BLaER1 (cell line): Measurements from ENCODE around the gene FOXR1.
A peak's percentile ranks its signal among the peaks of the same experiment; 100 is the strongest.

ENCODE experiments used
- H3K27ac ChIP-seq: shearing (Covaris generic); formaldehyde crosslinking; 2 replicates; pipeline ENCODE4 v1.8.1; 2022
- H3K27me3 ChIP-seq: shearing (Covaris generic); formaldehyde crosslinking; 2 replicates; pipeline ENCODE4 v1.8.1; 2022
- H3K36me3 ChIP-seq: shearing (Covaris generic); formaldehyde crosslinking; 2 replicates; pipeline ENCODE4 v1.8.1; 2022
- H3K4me1 ChIP-seq: shearing (Covaris generic); formaldehyde crosslinking; 2 replicates; pipeline ENCODE4 v1.8.1; 2022
- H3K4me2 ChIP-seq: shearing (Covaris generic); formaldehyde crosslinking; 2 replicates; pipeline ENCODE4 v1.8.1; 2022
- H3K4me3 ChIP-seq: shearing (Covaris generic); formaldehyde crosslinking; 2 replicates; pipeline ENCODE4 v1.8.1; 2022
- H3K9ac ChIP-seq: shearing (Covaris generic); formaldehyde crosslinking; 2 replicates; pipeline ENCODE4 v1.8.1; 2022
- H3K9me3 ChIP-seq: shearing (Covaris generic); formaldehyde crosslinking; 2 replicates; pipeline ENCODE4 v1.8.1; 2022
- H4K20me1 ChIP-seq: shearing (Covaris generic); formaldehyde crosslinking; 2 replicates; pipeline ENCODE4 v1.8.1; 2022
- Cebpa-rat ChIP-seq: shearing (Covaris generic); IDR thresholded peaks from 2 replicates; pipeline ENCODE4 v1.8.1; 2022

The FOXR1 gene

GRCh38 chr11:118996926-118997626 lies 25.5 kb downstream of the FOXR1 start:
- H3K4me1 ChIP-seq, result peaks cover 27% of the 10 kb centered on the region
- peak overlapping the region; percentile 86 for H3K4me3 ChIP-seq
- H3K36me3 ChIP-seq, result peaks cover 40% of the 10 kb centered on the region
- H3K4me2 ChIP-seq, result peak overlapping the region; percentile 91
- no peaks in the 10 kb centered on the region for H4K20me1 ChIP-seq
- H3K27me3 ChIP-seq, result no peaks in the 10 kb centered on the region
- no peak for TF ChIP-seq Cebpa-rat
- peaks cover 10% of the 10 kb centered on the region for H3K9me3 ChIP-seq
- peak overlapping the region; percentile 65 for H3K27ac ChIP-seq
- peak overlapping the region; percentile 87 for H3K9ac ChIP-seq

DNA sequence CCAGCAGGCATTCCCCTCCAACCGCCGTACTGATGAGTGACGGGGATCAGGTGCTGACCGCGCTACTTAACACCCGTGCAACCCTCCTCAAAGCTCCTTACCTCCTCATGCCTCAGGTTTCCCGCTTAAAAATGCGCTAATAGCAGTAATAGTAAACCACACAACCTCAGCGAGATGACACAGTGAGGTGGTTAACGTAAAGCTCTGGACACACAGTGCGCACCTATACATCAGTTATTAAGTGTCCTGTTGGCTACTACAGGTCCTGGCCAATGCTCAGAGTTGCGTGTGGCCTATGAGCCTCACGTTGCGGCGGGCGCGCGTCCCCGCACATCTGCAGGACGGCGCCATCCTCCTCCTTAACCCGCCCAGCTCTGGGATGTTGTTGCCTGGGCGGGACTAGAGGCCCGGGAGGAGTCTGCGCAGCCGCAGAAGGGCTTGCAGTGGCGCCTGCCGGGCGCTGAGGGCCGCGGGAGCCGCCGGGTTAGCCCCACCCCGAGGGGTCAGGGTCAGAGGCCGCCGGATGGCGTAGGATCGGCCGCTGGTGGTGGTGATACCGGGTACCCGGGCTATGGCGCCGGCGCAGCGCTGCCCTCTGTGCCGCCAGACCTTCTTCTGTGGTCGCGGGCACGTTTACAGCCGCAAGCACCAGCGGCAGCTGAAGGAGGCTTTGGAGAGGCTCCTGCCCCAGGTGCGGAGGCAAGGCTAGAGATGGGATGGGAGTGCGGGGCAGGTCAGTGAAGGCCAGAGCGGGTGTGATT lies 26.2 kb downstream of the FOXR1 start, which contains the start of gene CENATAC:
Gene CENATAC, plus strand, starts transcription at position 512 of the 761 bp plus-strand sequence. Its CDS starts 60 bp downstream, at position 572.
- no peaks in the 10 kb centered on the region for H3K27me3 ChIP-seq
- peaks cover 45% of the 10 kb centered on the region for H3K36me3 ChIP-seq
- no peaks in the 10 kb centered on the region for H4K20me1 ChIP-seq
- peaks cover 3% of the 10 kb centered on the region for H3K9me3 ChIP-seq
- H3K4me2 ChIP-seq, result peak within 1 kb of the TSS; percentile 91
- H3K4me1 ChIP-seq, result peaks cover 27% of the 10 kb centered on the region
- H3K4me3 ChIP-seq, result peak within 1 kb of the TSS; percentile 86
- H3K27ac ChIP-seq, result peak within 1 kb of the TSS; percentile 65
- TF ChIP-seq Cebpa-rat, result no peak
- H3K9ac ChIP-seq, result peak within 1 kb of the TSS; percentile 87

- Histone ChIP-seq H4K20me1 (no peaks in the 10 kb centered on the region), H3K9ac (peak overlapping the region; percentile 87), H3K27ac (peak overlapping the region; percentile 65), H3K27me3 (no peaks in the 10 kb centered on the region), H3K36me3 (peaks cover 48% of the 10 kb centered on the region), H3K9me3 (no peaks in the 10 kb centered on the region), H3K4me2 (peak overlapping the region; percentile 91), H3K4me1 (peaks cover 27% of the 10 kb centered on the region), H3K4me3 (peak overlapping the region; percentile 86)
- TF ChIP-seq Cebpa-rat, result no peak
Observed at GRCh38 chr11:118998388-118998717, 26.8 kb downstream of the FOXR1 start.

- peaks cover 53% of the 10 kb centered on the region for H3K36me3 ChIP-seq
- peak overlapping the region; percentile 87 for H3K9ac ChIP-seq
- H3K9me3 ChIP-seq, result no peaks in the 10 kb centered on the region
- H4K20me1 ChIP-seq, result no peaks in the 10 kb centered on the region
- no peaks in the 10 kb centered on the region for H3K27me3 ChIP-seq
- H3K4me1 ChIP-seq, result peaks cover 27% of the 10 kb centered on the region
- peak overlapping the region; percentile 86 for H3K4me3 ChIP-seq
- no peak for TF ChIP-seq Cebpa-rat
- peak overlapping the region; percentile 91 for H3K4me2 ChIP-seq
- no peak overlapping the region for H3K27ac ChIP-seq
Observed at GRCh38 chr11:118998822-118999221, 27.3 kb downstream of the FOXR1 start.

DNA sequence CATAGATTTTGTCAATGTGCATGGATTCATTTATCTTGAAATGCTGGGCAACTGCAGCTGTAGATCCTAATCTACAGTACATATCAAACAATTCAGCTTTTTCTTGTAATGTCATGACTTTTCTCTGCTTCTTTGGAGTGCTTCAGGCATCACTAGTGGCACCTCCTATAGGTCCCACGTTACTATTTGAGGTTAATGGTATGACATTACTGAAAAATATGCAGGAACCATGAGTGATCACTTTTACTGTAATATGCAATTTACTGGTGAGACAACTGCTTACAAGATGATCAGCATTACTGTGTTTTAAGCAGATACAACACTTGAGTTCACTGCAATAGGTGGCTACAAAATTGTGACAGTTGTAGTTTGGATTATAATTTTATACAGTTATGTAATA lies 29.3 kb downstream of the FOXR1 start:
- H3K36me3 ChIP-seq, result peaks cover 68% of the 10 kb centered on the region
- no peak overlapping the region for H3K4me2 ChIP-seq
- no peak overlapping the region for H3K27ac ChIP-seq
- no peaks in the 10 kb centered on the region for H3K9me3 ChIP-seq
- no peak overlapping the region for H3K4me3 ChIP-seq
- H4K20me1 ChIP-seq, result no peaks in the 10 kb centered on the region
- no peak for TF ChIP-seq Cebpa-rat
- H3K9ac ChIP-seq, result no peak overlapping the region
- no peaks in the 10 kb centered on the region for H3K27me3 ChIP-seq
- H3K4me1 ChIP-seq, result peaks cover 27% of the 10 kb centered on the region

DNA sequence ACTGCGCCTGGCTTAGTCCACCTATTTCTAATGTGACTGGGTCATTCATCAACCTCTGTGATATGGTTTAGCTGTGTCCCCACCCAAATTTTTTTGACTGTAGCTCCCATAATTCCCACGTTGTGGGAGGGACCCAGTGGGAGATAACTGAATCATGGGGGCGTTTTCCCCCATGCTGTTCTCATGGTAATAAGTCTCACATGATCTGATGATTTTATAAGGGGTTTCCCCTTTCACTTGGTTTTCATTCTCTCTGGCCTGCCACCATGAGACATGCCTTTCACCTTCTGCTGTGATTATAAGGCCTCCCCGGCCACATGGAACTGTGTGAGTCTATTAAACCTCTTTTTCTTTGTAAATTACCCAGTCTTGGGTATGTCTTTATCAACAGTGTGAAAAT lies 35.1 kb downstream of the FOXR1 start:
- no peak overlapping the region for H3K4me3 ChIP-seq
- H3K27me3 ChIP-seq, result no peaks in the 10 kb centered on the region
- no peak overlapping the region for H3K9ac ChIP-seq
- no peaks in the 10 kb centered on the region for H3K4me1 ChIP-seq
- H3K27ac ChIP-seq, result no peak overlapping the region
- H3K9me3 ChIP-seq, result no peaks in the 10 kb centered on the region
- H3K4me2 ChIP-seq, result no peak overlapping the region
- TF ChIP-seq Cebpa-rat, result no peak
- H4K20me1 ChIP-seq, result peaks cover 11% of the 10 kb centered on the region; the same call in 1 of the 2 replicates
- peaks cover 96% of the 10 kb centered on the region for H3K36me3 ChIP-seq

DNA sequence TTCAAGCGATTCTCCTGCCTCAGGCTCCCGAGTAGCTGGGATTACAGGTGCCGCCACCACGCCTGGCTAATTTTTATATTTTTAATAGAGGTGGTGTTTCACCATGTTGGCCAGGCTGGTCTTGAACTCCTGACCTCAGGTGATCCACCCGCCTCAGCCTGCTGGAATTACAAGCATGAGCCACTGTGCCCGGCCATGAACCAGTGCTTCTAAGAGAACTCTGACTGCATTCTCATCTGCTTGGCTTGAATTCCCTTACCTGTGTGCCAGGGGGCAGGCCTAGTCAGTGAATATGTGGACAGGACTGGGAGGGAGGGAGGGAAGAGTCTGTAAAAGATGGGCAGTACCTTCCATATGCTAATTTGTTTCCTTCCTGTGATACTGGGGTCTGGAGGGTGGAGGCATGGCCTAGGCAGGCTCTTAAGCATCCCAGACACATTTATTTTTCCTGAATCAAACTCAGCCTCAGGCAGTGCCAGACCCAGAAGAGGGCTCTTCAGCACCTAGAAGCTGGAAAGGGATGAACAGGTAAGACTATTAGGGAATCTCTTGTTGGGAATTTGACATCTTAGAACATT lies 40.0 kb downstream of the FOXR1 start:
- H3K36me3 ChIP-seq, result peaks cover 96% of the 10 kb centered on the region
- no peaks in the 10 kb centered on the region for H3K27me3 ChIP-seq
- H3K4me1 ChIP-seq, result peaks cover 10% of the 10 kb centered on the region
- no peak for TF ChIP-seq Cebpa-rat
- H3K9ac ChIP-seq, result no peak overlapping the region
- H4K20me1 ChIP-seq, result peaks cover 52% of the 10 kb centered on the region
- H3K9me3 ChIP-seq, result no peaks in the 10 kb centered on the region
- H3K4me3 ChIP-seq, result no peak overlapping the region
- no peak overlapping the region for H3K4me2 ChIP-seq
- no peak overlapping the region for H3K27ac ChIP-seq

DNA sequence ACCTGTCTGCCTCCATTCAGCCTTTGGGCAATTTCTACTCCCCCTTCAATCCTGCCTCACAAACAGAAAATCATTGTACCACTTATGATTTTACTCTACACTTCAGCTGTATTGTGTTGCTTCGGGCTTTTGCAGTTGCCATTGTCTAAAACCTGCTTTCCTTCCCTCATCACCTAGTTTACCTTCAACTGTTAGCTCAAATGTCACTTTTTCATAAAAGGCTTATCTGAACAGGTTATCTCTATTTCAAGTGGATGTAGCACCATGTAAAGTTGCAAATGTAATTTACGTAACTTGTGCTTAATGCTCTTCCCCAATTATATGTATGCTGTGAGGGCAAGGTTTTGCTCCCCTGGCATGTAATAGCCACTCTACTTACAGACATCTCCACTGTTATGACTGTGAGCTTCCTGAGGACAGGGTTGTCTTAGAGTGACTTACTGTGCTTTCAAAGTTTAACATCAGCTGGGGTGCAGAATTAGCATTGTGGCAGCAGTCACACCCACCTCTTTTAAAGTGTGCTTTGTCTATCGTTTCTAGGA lies 41.1 kb downstream of the FOXR1 start:
- Histone ChIP-seq H3K9me3 (no peaks in the 10 kb centered on the region), H3K4me3 (no peak overlapping the region), H3K27ac (no peak overlapping the region), H3K36me3 (peaks cover 93% of the 10 kb centered on the region), H3K4me1 (peaks cover 16% of the 10 kb centered on the region), H3K4me2 (no peak overlapping the region), H4K20me1 (peaks cover 61% of the 10 kb centered on the region), H3K27me3 (no peaks in the 10 kb centered on the region), H3K9ac (no peak overlapping the region)
- no peak for TF ChIP-seq Cebpa-rat

- Histone ChIP-seq H3K27me3 (no peaks in the 10 kb centered on the region), H3K9me3 (no peaks in the 10 kb centered on the region), H3K4me2 (no peak overlapping the region), H3K9ac (no peak overlapping the region), H3K4me1 (peaks cover 16% of the 10 kb centered on the region), H3K27ac (no peak overlapping the region), H3K4me3 (no peak overlapping the region), H4K20me1 (peaks cover 67% of the 10 kb centered on the region), H3K36me3 (peaks cover 78% of the 10 kb centered on the region)
- no peak for TF ChIP-seq Cebpa-rat
Observed at GRCh38 chr11:119014209-119014924, 42.8 kb downstream of the FOXR1 start.
